ENCODE measurements around the gene RASSF4. TPM values are rescaled to one million over a fixed set of nuclear protein-coding genes. Genes with fewer than 3 reads are reported as not detected.

Gene RASSF4
- total RNA-seq, 1 donor from 2014 or later, result 0.23 TPM

DNA sequence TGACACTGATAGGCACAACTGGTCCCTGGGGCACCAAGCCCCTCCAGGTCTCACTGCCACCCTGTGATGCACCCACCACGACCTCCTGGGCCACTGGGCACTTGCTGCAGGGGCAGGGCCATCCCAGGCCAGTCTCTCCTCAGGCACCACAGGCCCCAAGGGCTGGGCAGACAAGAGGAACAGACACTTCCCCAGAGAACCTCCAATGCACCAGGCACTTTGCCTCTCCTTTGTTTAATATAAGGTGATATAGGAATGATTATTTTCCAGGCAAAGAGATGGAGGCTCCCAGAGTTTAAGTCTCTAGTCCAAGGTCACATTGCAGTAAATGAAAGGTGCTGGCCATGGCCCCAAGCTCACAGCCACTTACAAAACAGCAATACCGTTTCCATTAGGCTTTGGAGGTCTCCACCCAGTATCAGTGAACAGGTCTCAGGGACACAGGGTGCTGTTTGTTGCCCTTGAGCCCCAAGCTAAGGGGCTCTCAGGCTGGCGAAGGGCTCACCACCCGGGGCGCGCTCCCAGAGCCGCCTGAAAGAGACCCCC is 14.6 kb downstream of the RASSF4 start:
- intact Hi-C loops (cut with micrococcal nuclease), result loop anchor here (2.0 to 10.0 kb wide), 2 partner anchors 27 to 99 kb away; partner anchors contain the start of gene ZNF22

DNA sequence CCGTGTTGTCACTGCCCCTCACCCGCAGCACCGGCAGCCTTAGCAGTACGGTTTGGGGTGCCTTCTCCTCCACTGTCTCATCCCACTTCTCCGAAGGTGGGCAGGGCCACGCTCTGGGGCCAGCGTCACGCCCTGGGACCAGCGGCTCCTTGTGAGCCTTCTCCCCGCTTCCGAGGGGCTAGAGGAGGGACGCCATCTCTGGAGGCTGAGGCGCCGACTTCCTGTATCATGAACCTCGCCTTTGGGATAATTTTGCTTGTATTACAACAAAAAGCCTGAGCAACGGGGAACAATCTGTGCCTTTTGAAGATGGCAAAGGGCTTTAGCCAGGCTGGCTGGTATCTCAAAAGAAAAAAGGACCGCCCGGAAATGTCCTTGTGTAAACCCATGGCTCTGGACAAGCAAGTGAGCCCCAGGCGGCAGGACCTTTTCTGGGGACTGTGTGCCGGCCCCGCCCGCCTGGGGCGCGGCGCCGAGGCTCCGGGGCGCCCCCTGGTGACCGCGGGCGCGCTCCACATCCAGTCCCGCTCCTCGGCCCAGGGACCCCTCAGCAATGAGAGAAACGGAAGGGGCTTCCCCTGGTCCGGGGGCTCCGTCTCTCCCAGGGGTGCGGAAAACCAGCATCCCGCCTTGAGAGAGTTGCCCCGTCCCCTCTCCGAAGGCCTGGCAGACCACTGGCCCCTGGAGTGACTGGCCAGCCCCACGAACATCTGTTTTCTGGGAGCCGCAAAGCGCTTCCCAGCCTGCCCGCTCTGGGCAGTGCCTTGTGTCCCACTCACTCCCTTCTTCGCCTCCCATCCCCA is 15.2 kb downstream of the RASSF4 start:
- intact Hi-C loops (cut with micrococcal nuclease), result loop anchor here (1.0 to 10.0 kb wide), 4 partner anchors 16 to 100 kb away; partner anchors contain the start of genes RASSF4 and ZNF22

DNA sequence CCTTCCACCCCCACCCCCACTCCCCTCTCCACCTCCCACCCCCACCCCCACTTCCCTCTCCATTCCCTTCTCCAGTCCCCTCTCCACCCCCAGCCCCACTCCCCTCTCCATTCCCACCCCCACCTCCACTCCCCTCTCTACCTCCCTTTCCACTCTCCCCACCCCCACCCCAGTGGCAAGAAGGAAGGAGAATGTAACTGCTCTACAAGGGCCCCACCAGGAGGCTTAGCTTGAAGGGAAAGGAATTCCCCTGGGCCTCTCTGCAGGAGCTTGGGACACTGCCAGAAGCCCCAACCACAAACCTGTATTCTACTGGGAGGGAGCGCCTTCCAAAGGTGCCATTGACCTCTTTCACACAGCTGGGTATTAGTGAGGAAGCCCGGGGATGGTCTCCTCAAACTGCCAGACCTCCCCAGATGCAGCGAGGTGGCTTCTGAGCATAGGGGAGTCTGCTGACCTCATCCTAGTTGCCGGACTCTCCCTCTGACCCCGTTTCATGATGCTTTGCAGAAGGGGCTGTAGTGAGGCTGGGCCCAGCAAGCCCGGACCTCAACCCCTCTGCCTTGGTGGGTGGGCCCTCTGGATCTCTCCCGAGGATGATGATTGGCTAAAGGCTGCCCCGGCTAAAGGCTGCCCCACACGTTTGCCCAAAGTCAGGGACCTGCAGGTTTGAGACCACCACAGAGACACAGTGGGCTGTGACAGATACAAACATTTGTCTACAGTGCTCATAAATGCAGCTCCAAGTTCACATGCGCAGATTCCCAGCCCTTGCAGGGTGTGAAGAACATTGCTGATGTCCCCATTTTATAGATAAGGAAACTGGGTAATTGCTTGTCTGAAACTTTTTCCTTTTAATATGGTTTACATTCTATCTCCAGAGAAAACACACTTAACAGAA is 16.1 kb downstream of the RASSF4 start:
- intact Hi-C loops (cut with micrococcal nuclease), result loop anchor here (1.0 to 10.0 kb wide), 4 partner anchors 16 to 101 kb away; partner anchors contain the start of genes RASSF4 and ZNF22

DNA sequence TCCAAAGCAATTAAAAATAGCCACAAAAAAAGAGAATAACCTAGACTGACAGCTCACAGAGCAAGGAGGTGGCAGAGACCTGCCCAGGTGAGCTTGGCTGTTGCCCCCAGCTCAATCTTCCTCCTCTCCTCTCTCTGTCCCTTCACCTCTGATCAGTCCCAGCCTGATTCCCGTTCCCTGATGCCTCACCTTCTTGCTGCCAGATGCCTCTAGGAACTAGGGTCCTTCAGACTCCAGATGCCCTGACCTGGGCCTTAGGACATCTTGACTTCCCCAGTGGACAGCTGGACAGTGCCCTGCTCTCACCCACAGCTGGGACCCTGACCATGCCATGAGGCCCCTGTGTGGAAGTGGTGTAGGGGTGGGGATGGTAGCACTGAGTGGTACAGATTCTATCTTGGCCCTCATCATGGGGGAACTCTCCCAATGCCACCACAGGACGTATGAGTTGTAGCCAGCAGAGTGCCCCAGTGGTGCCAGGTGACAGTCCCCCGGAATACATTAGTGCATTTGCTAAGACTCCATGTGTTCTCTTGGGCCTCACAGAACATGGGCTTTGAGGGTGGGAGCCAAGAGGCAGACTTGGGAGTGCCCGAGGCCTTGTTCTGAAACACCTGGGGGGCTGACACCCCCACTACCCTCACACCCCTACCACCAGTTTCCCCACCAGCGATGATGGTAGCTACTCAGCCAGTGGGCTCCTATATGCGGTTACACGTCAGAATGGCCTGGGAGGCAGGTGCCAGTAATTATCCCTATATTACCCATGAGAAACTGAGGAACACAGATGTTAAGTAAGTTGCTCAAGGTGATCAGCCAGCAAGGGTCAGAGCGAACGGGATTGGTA is 17.0 kb downstream of the RASSF4 start:
- intact Hi-C loops (cut with micrococcal nuclease), result loop anchor here (10.0 kb wide), 1 partner anchor 102 kb away; no protein-coding TSS in a partner anchor

DNA sequence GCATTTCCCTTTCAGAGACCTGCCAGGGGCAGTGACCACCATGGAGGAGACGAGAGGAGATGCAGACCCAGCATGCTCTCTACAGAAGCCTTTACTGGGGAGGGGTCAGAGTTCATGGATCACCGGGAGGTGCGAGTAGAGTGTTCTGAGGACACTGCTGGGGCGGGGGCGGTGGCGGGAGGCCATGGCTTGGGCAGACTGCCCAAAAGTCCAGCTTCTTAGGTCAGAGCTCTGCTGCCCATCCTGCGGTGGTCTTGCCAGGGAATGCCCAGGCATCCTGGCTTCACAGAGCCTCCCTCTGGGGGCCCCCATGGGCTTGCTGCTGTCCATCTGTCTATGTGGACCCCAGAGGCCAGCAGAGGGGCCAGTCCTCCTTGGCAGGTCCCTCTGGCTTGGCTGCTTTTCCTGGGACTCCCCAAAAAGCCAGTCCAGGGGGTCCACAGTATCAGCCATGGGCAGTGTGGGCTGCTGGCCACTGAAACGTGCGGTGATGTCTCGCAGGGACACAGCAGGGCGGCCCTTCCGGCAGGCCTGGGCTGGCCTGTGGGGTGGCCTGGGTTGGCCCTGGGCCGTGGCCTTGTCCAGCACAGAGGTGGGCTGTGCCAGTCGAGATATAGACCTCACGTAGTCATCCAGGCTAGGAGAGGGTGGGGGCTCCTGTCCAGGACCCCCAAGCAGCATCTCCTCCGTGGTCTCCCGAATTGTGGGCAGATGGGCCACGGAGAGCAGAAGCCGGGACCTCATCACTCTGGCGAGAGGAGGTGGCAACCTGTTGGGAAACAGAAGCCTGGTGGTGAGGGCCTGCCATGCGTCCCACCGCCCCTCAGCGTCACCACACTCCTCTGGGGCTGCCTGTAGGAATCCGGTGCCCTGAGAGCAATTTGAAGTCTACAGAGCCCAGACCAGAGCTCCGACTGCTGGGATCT is 17.9 kb downstream of the RASSF4 start:
- intact Hi-C loops (cut with micrococcal nuclease), result loop anchor here (10.0 kb wide), 1 partner anchor 103 kb away; no protein-coding TSS in a partner anchor

DNA sequence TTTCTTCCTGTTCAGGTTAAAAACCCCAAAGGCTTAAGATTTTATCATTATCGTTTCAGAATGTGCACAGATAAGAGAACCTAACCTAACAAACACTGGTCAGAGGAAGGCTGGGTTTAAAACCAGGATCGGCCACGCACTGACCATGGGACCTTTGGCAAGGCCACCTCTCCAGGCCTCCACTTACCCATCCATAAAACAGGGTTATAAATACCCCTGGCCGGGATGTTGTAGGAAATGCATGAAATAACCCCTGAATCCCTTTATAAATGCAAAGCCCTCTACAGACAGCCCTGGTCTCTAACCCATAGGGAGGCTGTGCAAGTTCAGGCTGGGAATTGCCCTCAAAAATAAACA is 18.6 kb downstream of the RASSF4 start:
- intact Hi-C loops (cut with micrococcal nuclease), result loop anchor here (10.0 kb wide), 1 partner anchor 103 kb away; no protein-coding TSS in a partner anchor

DNA sequence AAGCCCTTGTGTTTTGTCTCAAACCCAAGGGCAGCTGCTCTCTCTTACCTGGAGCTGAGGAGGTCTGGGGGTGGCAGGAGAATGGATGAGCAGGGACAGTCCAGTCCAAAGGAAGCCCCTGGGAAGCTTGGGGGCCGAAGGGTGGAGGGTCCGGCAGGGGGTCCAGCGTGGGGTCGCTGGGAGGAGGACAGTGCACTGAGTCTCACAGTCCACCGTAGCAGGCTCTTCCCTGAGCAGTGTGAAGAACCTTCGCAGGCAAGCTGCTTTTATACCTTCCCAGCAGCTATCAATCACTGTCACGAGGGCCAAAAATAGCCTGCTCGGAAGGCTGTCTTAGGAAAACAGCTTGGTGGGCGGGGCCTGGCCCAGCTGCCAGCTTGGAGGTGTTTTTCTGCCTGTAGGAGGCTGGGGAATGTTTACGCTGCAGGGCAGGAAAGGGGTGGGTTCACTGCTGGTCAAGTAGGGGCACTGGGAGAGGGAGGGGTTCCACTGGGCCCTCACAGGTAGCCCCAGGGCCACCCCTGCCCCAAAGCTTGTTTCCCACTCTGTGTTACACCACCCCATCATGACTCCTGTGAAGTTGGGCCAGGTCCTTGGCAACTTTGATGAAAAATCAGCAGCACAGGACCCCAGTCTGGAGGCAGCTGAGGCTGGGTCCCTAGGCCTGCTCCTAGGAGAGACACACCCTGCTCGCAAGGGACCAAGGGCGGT is 19.1 kb downstream of the RASSF4 start, which contains the start of gene DEPP1:
TSS of gene DEPP1 (minus strand) at position 240 of the 711 bp plus-strand sequence. CDS start 779 bp downstream, outside the sequence.
- intact Hi-C loops (cut with micrococcal nuclease), result loop anchor here (10.0 kb wide), 1 partner anchor 104 kb away; no protein-coding TSS in a partner anchor

DNA sequence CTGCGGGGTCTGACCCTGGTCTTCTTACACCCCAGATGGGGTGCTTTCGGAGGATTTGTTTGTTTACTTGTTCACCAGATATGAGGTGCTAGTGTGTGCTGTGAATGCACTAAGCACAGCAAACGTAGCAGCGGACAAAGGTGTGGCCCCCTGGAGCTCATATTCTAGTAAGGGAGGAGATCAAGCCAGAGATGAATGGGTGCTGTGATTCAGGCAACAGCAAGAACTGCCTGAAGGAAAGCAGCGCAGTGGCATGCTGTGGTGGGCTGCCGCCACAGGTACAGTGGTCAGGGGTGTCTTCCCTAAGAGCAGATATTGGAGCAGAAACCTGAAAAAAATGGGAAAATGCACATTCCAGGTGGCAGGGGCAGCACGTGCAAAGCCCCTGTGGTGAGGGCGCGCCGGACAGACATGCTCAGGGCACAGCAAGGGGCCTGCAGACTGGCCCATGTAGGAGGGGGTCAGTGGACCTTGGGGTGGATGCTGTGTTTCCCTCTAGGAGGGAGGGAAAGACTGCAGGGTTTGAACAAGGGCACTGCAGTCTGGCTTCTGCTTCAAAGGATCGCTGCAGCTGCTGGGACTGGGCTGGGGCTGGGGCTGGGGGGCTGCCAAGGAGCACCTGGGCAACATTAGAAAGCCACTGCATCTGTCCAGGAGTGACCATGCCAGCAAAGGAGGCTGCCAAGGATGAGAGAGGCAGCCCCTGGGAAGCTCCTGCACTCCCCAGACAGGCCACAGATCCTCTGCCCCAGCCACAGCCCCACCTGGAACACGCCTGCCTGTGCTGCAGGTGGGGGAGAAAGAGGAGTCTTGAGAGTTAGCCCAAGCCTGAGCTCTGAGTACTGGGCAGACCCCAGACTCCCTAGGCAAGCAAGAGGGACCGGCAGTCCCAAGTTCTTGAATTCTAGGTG is 19.9 kb downstream of the RASSF4 start:
- intact Hi-C loops (cut with micrococcal nuclease), result loop anchor here (10.0 kb wide), 1 partner anchor 105 kb away; no protein-coding TSS in a partner anchor

DNA sequence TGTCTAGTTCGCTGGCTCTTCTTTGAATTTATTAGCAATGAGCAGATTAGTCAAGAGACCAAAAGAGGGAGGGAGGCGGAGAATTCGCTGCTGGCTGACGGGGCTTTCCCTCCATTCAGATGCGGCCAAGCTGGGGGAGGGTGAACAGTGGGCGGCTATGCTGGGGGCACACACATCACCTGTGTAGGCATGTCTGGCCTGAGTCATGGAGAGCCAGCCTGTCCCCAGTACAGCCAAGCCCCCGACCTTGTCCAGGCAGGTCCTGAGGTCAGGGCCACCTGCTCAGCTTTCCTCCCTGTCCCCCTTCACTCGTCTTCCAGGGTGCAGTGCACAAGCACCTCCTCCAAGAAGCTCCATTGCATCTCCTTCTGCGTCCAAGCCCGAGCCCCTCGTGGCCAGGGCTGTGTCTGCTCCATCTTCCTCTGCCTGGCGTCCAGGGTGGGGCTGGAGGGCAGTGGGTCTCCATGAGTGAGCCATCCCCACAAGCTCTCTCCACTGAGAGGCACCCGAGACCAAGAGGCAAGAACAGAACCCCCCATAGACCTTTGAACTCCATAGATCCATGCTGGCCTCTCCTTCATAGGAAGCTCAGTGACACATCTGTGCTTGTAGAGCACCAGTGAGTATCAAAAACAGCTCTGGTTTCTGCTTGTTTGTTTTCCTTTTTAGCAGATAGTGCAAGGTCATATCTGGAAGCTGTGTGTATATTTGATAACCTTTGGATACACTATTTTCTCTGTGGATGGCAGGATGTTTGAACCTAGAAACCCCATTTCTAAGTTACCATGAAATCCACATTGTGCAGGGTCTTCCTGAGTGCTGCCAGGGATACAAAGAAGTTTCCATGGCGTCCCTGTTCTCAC is 20.9 kb downstream of the RASSF4 start:
- intact Hi-C loops (cut with micrococcal nuclease), result no loop called here

DNA sequence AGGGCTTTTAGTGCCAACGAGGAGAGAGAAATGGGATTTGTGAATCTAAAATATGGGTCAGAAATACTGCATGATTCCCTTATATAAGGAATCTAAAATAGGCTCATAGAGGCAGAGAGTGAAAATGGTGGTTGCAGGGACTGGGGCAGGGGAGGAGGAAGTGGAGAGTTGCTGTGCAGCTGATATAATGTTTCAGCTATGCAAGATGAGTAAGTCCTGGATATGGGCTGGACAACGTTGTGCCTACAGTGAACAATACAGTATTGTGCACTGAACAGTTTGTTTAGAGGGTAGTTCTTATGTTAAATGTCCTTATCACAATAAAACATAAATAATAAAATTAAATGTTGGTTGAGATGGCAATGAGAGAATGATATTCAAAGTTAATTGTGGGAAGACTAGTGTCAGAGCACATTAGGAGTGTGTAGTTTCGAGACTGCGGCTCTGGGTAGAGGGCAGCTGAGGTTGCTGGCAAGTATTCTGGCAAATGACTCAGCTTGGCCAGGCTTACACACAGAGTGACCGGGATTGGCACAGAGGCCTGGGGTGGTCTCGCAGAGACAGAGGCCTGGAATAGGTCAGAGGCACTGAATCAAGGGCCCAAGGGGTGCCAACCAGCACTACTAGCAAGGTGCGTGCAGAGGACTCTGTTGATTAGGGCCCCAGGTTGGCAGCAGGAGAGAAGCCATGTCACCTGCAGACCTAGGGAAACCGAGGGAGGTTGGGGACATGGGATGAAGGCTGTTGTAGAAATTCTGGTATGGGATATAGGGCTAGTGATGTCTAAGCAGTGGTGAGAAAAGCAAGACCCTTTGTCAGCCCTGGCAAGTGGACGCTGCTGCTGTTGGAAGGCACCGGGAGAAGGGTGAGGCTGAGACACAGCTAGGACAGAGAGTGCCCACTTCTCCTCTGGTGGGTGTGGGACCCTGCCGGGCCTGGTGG is 21.8 kb downstream of the RASSF4 start:
- intact Hi-C loops (cut with micrococcal nuclease), result no loop called here

DNA sequence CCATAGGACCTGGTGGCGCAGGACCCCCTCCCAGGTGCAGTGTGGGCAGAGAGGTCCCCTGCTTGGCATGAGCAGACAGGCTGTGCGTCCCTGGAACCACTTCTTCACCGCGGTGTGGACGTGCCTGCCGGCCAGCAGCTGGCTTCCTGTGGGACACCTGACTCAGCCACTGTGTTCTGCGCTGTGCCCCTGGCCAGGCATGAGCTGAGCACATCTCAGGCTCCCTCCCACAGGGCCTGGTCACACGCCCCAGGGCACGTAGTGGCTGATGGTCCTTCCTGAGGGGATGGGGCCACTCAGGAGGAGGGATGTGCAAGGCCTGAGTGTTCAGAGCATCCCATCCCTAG is 22.5 kb downstream of the RASSF4 start:
- intact Hi-C loops (cut with micrococcal nuclease), result no loop called here

DNA sequence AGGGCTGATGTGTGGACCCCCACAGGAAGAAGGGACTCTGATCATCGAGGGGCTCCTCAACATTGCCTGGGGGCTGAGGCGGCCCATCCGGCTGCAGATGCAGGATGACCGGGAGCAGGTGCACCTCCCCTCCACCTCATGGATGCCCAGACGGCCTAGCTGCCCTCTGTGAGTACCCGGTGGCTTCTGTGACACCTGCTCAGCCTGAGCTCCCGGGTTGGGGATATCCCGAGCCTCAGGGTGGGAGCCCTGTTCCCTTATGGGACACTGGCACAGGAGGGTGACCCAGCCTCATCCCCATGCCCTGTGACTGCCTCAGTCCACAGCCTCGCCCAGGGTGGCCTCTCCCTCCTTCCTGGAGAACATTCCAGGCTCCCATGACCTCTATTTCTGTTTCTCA is 22.9 kb downstream of the RASSF4 start:
- intact Hi-C loops (cut with micrococcal nuclease), result no loop called here

DNA sequence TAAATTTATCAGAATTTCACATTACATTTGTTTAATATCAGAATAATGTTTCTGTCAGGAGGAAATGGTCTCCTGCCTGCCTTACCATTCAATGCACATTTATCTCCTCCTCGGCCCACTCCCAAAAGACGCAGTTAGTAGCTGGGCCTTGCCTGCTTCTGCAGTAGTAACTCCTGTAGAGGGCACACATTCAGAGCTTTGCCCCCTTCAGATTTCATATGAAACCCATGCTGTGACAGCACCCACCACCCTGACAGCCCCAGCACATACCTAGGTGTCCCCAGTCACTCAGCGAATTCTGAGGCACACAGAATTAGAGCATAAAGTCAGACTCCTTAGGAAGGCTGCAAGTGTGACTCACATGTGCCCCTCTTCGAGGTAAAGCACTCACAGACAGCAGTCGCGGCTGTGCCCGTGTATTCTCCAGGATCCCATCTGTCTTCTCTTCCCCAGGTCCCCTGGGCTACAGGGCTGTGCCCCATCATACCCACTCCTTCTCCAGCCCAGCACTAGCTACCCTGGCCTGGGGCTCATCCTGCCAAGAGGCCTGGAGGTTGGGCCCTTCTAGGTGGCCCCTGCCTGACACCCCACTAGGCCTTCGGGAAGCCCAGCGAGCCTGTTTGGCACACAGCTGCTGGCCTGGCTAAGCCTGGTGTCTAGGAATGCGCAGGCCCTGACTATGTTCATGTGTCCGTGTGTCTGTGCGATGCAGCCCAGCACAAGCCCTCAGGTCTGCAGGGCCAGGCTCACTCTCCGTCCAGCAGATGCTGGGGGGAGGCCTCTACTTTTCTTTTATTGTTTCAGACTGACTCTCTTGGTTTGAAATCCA is 23.7 kb downstream of the RASSF4 start:
- intact Hi-C loops (cut with micrococcal nuclease), result no loop called here

DNA sequence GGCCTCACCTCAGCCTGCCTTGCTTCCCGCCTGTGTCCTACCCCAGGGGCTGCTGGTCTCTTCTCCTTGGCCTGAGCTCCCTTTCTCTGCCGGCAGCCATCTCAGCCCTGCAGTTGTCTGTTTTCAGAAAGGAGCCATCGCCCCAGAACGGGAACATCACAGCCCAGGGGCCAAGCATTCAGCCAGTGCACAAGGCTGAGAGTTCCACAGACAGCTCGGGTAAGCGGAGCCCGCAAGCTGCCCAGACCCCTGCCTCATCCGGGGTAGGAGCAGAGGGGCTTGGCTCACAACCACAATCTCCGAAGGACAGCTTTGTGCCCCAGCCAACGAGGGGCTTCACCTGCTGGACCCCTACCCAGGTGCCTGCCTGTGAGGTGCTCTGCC is 24.3 kb downstream of the RASSF4 start:
- intact Hi-C loops (cut with micrococcal nuclease), result no loop called here

DNA sequence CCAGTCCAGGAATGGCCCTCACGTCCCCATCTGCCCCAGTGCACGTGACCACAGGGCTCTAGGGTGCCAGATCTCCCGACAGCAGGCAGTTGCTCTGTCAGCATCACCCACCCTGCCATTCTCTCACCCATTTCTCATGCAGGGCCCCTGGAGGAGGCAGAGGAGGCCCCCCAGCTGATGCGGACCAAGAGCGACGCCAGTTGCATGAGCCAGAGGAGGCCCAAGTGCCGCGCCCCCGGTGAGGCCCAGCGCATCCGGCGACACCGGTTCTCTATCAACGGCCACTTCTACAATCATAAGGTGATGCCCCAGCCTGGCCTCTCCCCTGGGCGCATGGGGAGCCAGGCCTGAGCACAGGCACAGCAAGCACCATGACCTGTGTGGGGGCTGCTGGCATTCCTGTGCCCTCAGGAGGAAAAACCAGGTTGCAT is 25.1 kb downstream of the RASSF4 start:
- intact Hi-C loops (cut with micrococcal nuclease), result no loop called here

All from T-helper 2 cell treated with Interferon-gamma antibody and Interleukin-4, amounts not matched to agents 100 ng/mL and 5 ng/mL, for 36 hours (primary cell).